Activated T-cell treated with anti-CD3 and anti-CD28 coated beads, Interleukin-2, amount 50 U/mL, for 72 hours (primary cell): ENCODE measurements around the gene ANKRD40CL. TPM values are rescaled to one million over a fixed set of nuclear protein-coding genes. Genes with fewer than 3 reads are reported as not detected.

Experiments used
- ATAC-seq, 2 donors: fragments of 150-1000 bp; cut with Tn5 transposase; replicated peaks in 1 of 2; 2 replicates each; pipeline ENCODE4 v1.10.0; 2021; ENCODE audit warnings: moderate library complexity in 2 of 2, mild to moderate bottlenecking in 1 of 2
- DNase-seq, 2 donors: peaks; one replicate each; pipeline ENCODE4 v3.0.0; 2021 to 2022; ENCODE audit warnings: mixed read lengths in 1 of 2
- H3K27ac Mint-ChIP-seq: one replicate; pipeline ENCODE4 v1.8.0; 2022; ENCODE audit warnings: mild to moderate bottlenecking, moderate library complexity, mixed read lengths
- H3K27me3 Mint-ChIP-seq: one replicate; pipeline ENCODE4 v1.8.0; 2022; ENCODE audit warnings: low read depth, mixed read lengths
- H3K36me3 Mint-ChIP-seq, 2 donors: one replicate each; pipeline ENCODE4 v1.8.0; 2022; ENCODE audit warnings: mixed read lengths in 2 of 2, mild to moderate bottlenecking in 1 of 2; ENCODE audit not compliant: insufficient read depth in 2 of 2
- H3K4me1 Mint-ChIP-seq: one replicate; pipeline ENCODE4 v1.8.0; 2022; ENCODE audit warnings: low read depth, mixed read lengths
- H3K4me3 Mint-ChIP-seq, 2 donors: one replicate each; pipeline ENCODE4 v1.8.0; 2022; ENCODE audit warnings: mild to moderate bottlenecking in 2 of 2, mixed read lengths in 2 of 2, moderate library complexity in 2 of 2
- H3K9me3 Mint-ChIP-seq, 2 donors: one replicate each; pipeline ENCODE4 v1.8.0; 2022; ENCODE audit warnings: mixed read lengths in 2 of 2
- total RNA-seq, 2 donors: library from RNA; stranded (reverse); gene quantifications; one replicate each; pipeline ENCODE4 v1.2.3, GENCODE V29; 2022

ANKRD40CL gene
- total RNA-seq, 2 donors from 2014 or later = not detected

GRCh38 chr17:50712641-50713040, 54.7 kb downstream of the ANKRD40CL start:
- no peaks in the 10 kb centered on the region for H3K36me3 Mint-ChIP-seq
- peaks cover 28% of the 10 kb centered on the region for H3K4me1 Mint-ChIP-seq
- no peaks in the 10 kb centered on the region for H3K9me3 Mint-ChIP-seq
- H3K4me3 Mint-ChIP-seq = no peak overlapping the region
- ATAC-seq = no peak
- H3K27ac Mint-ChIP-seq = no peak overlapping the region
- no peak for DNase-seq
- no peaks in the 10 kb centered on the region for H3K27me3 Mint-ChIP-seq

Other genes with a start within 250 kb of the ANKRD40CL start
- not detected for gene EPN3, start 234.8 kb downstream of the ANKRD40CL start, total RNA-seq
- 10 to 100 TPM; 25.0 to 51.3 TPM for gene SPATA20, start 220.3 kb downstream of the ANKRD40CL start, total RNA-seq
- gene CACNA1G, start 206.8 kb downstream of the ANKRD40CL start, total RNA-seq = under 1 TPM; 0.07 to 0.14 TPM
- gene ABCC3, start 132.6 kb downstream of the ANKRD40CL start, total RNA-seq = not detected
- gene ANKRD40, start 59.6 kb downstream of the ANKRD40CL start, total RNA-seq = 10 to 100 TPM; 36.4 to 37.8 TPM
- 100 to 1,000 TPM; 148 to 190 TPM for gene LUC7L3, start 47.9 kb downstream of the ANKRD40CL start, total RNA-seq
- gene WFIKKN2, start 68.1 kb upstream of the ANKRD40CL start, total RNA-seq = not detected
- 10 to 100 TPM; 57.3 to 68.9 TPM for gene TOB1, start 98.8 kb upstream of the ANKRD40CL start, total RNA-seq